Glomerular visceral epithelial cell (primary cell): ENCODE results near the gene COL1A2.

Experiments
- DNase-seq: peaks from one replicate; pipeline ENCODE4 v3.0.0-alpha.2; 2016; ENCODE audit errors: extremely low spot score

COL1A2 gene

GRCh38 chr7:94434042-94434441 is 39.3 kb downstream of the COL1A2 start:
- no peak for DNase-seq

GRCh38 chr7:94436018-94436604 is 41.4 kb downstream of the COL1A2 start:
- peak; percentile 62 for DNase-seq

GRCh38 chr7:94436700-94437099 is 42.0 kb downstream of the COL1A2 start:
- DNase-seq = no peak

- DNase-seq = no peak
These were observed 45.2 kb downstream of the COL1A2 start for GRCh38 chr7:94439893-94440381.

GRCh38 chr7:94440451-94441039 is 45.9 kb downstream of the COL1A2 start:
- DNase-seq = peak; percentile 1

GRCh38 chr7:94441138-94441537 is 46.4 kb downstream of the COL1A2 start:
- no peak for DNase-seq

DNA sequence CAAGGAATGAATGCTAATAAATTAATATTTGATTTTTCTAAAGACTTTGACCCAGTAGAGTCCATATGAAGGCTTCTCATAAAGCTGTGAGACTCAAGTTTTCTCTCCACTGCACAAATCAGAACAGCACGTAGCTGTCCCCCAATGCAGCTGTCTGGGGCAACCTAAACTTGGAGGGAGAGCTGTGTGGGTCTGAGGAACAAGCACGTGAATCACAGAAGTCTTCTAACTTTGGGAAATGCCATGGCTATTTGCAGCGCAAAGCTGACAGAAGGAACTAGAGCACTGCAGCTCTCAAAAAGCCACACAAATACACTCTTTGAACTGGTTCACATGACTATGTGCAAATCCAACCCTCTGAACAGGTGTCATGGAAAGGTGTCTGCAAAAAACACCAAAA is 47.9 kb downstream of the COL1A2 start:
- no peak for DNase-seq

GRCh38 chr7:94444813-94445212 is 50.1 kb downstream of the COL1A2 start:
- no peak for DNase-seq

DNA sequence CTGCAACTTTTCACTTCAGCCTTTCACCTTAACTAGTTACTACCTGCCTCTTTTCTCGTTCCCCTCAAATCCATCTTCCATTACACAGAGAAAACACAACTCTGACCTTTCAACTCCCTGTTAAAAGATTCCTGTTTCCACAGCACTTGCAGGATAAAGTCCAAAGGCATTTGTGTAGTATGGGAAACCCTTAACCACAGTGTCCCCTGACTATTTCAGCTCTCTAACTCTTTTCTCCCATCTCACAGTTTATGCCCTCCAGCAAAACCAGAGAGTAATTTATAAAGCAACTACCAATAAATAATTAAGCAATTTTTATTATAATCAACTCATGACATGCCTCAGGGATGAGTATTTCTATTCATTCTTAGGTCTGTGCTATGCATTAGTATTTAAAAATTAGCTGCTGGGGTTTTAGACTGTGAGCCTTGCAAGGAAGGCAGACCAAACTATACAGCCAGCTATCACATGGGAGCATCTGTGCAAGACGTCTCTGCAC is 51.0 kb downstream of the COL1A2 start:
- DNase-seq = no peak

DNA sequence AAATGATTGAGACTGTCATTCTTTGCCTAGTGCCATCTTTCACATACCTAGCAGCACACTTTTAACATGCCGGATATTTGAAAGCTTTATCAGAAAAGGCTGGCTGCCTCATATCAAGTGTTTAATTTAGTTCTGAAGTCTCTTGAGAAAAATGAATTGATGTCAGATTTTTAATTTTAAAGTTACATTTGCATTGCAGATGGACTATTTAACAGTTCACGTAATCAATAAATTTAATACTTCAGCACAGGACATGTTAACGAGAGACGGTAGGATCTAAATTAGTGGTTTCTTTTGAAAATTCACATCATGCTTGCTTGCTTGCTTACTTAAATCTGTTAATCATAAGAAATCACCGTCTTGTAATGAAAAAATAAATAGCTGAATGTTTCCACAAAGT is 51.6 kb downstream of the COL1A2 start:
- no peak for DNase-seq

DNA sequence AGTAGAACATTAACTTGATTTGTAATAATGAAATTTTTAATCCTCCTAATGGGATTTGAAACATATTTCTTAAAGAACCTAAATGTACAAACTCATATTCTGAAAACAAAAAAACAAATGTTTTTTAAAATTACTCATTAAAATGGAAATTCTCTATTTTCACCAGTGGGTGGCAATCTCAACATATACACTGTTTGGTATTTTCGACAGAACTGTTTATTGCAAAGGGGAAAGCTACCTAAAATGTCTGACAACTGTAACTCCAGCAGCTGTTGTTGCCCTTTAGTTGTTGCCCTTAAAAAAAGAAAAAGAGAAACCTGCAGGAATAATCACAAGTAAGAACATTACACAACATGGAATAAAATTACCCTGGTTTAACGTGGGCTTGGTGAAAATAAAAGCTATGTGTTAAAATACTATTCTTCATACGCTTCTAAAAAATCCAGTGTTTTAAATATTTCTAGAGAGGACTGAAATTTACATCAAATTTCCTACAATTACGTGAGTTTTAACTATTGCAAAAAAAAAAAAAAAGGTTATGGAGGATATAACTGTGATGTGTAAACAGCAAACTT is 54.5 kb downstream of the COL1A2 start:
- DNase-seq = peak; percentile 25

DNA sequence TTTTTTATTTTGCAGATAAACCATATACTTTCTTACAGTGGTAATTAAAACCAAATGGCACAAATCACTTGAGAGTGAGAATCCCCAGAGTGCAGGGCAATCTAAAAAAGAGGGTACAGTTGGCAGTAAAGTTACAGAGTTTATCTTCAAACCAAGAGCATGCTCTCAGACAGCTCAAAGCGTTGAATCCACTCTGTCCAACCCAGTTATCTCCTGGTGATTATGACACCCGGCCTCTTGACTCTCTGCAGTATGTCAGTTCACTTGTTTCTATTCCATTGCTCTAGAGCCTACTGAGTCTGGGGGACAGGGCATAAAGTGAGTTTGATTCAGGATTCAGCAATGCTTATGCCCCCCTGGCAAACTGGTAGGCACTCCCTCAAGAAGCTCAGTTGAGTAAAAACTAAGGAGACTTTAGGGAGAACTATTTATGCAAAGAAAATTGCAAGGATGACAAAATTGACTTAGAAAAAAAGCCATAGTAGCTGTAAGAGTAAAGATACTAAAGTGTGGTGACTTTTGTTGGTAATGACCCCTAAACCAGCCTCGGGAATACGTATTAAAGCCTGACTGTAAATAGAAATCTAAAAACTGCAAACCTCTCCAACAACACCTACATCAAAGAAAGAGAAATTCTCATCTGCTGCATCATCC is 55.5 kb downstream of the COL1A2 start:
- DNase-seq = no peak

DNA sequence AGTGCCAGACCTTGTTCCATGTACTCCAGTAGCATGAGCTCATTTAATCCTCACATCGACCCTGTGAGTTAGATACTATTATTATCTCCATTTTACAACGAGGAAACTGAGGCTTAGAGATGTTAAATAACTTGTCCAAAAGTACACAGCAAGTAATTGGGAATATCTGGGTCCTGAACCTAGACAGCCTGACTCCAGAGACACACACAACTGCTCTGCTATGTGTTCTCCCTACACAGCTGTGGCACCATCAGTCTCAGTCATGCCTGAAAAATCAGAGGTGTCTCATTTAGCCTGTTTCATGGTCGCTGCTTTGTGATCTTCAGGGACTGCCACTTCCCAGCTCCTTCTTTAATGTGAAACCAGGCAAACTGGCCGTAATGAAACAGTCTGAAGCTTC is 56.5 kb downstream of the COL1A2 start:
- DNase-seq = no peak

GRCh38 chr7:94452239-94452638 is 57.5 kb downstream of the COL1A2 start:
- no peak for DNase-seq

GRCh38 chr7:94453898-94454297 is 59.2 kb downstream of the COL1A2 start:
- no peak for DNase-seq

DNA sequence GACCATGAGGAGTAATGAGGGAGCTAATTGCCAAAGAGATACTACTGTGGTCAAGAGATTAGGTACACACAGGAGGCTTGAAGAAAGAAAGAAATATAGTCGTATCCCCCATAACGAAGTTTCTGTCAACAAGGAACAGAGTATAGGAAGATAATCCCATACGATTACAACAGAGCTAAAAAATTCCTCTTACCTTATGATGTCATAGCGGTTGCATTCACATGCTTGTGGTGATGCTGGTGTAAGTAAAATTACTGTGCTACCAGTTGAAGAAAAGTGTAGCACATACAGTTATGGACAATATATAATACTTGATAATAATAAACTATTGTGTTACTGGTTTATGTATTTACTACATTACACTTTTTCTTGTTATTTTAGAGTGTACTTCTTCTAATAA is 63.3 kb downstream of the COL1A2 start:
- no peak for DNase-seq

GRCh38 chr7:94466516-94466915 is 71.8 kb downstream of the COL1A2 start:
- DNase-seq = no peak

GRCh38 chr7:94471604-94472003 is 76.9 kb downstream of the COL1A2 start:
- DNase-seq = no peak

DNA sequence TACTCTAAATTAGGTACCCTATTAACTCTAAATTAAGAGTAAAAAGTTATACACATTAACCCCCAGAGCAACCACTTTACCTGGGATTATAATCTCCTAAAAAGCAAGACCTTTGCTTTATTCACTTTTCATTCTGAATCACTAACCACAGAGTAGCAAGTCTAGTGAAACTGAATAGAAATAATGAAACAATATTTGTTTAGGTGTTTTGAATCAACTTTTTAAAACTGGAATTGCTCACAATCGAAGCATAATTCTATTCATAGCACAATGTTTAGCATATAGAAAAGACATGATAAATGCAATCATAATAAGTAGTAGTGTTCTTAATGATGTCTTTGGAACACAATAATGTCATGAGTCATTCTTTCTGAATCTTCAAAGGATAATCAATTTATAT is 77.9 kb downstream of the COL1A2 start:
- DNase-seq = no peak

GRCh38 chr7:94476251-94476840 is 81.7 kb downstream of the COL1A2 start:
- no peak for DNase-seq

GRCh38 chr7:94477878-94478277 is 83.2 kb downstream of the COL1A2 start:
- DNase-seq = no peak

- no peak for DNase-seq
These were observed 84.0 kb downstream of the COL1A2 start for GRCh38 chr7:94478648-94479214.
